Keratinocyte (primary cell): ENCODE measurements around the gene ZDHHC21. TPM values are rescaled to one million over a fixed set of nuclear protein-coding genes. Genes with fewer than 3 reads are reported as not detected.

Experiments used
- DNase-seq: peaks from one replicate; pipeline ENCODE4 v3.0.0-alpha.2; 2011; ENCODE audit warnings: low read depth, missing footprints, low spot score
- FAIRE-seq: peaks from 2 replicates; lab custom pipeline; 2011; peaks lifted over from hg19 to GRCh38; lab: Jason Lieb, UNC
- H2AFZ ChIP-seq: 2 replicates; pipeline ENCODE4 v1.6.0; 2012; ENCODE audit warnings: low read length, control low read depth, inconsistent platforms; ENCODE audit not compliant: control insufficient read depth
- H3K27ac ChIP-seq: 2 replicates; pipeline ENCODE4 v1.5.1; 2011; ENCODE audit warnings: low read length; ENCODE audit not compliant: control insufficient read depth, insufficient read depth
- H3K27me3 ChIP-seq: 3 replicates; pipeline ENCODE4 v1.6.0; 2011; ENCODE audit warnings: low read length; ENCODE audit not compliant: control insufficient read depth, insufficient read depth; ENCODE audit errors: extremely low read depth
- H3K36me3 ChIP-seq, 2 experiments: 2 replicates in 1 of 2; 3 replicates in 1 of 2; pipeline ENCODE4 v1.5.1; 2011; ENCODE audit warnings: low read length in 2 of 2, mild to moderate bottlenecking in 1 of 2; ENCODE audit not compliant: control insufficient read depth in 2 of 2, insufficient read depth in 2 of 2; ENCODE audit errors: extremely low read depth in 1 of 2
- H3K4me1 ChIP-seq: 3 replicates; pipeline ENCODE4 v1.5.1; 2011; ENCODE audit warnings: low read length; ENCODE audit not compliant: control insufficient read depth, insufficient read depth; ENCODE audit errors: extremely low read depth
- H3K4me2 ChIP-seq: 3 replicates; pipeline ENCODE4 v1.6.0; 2011; ENCODE audit warnings: low read depth, low read length; ENCODE audit not compliant: control insufficient read depth, insufficient read depth; ENCODE audit errors: extremely low read depth
- H3K4me3 ChIP-seq, 3 experiments: fragments of 200-600 bp in 1 of 3; sonication (generic) in 1 of 3; 2 replicates in 2 of 3; 3 replicates in 1 of 3; pipeline ENCODE4 v1.5.1; 2011 to 2016; ENCODE audit warnings: low read length in 3 of 3, mild to moderate bottlenecking in 3 of 3, control low read depth in 2 of 3, inconsistent platforms in 1 of 3, low read depth in 1 of 3, mixed read lengths in 1 of 3, mixed run types in 1 of 3, moderate library complexity in 1 of 3; ENCODE audit not compliant: control insufficient read depth in 2 of 3, insufficient read depth in 2 of 3; ENCODE audit errors: extremely low read depth in 1 of 3
- H3K79me2 ChIP-seq: 2 replicates; pipeline ENCODE4 v1.6.0; 2012; ENCODE audit warnings: low read length; ENCODE audit not compliant: control insufficient read depth, insufficient read depth
- H3K9ac ChIP-seq: 3 replicates; pipeline ENCODE4 v1.6.0; 2011; ENCODE audit warnings: low read length; ENCODE audit not compliant: control insufficient read depth, insufficient read depth; ENCODE audit errors: extremely low read depth
- H3K9me1 ChIP-seq: 3 replicates; pipeline ENCODE4 v1.6.0; 2011; ENCODE audit warnings: low read length; ENCODE audit not compliant: control insufficient read depth, insufficient read depth; ENCODE audit errors: extremely low read depth
- H3K9me3 ChIP-seq: 2 replicates; pipeline ENCODE4 v1.5.1; 2012; ENCODE audit warnings: low read depth, low read length; ENCODE audit not compliant: control insufficient read depth
- H4K20me1 ChIP-seq: 3 replicates; pipeline ENCODE4 v1.6.0; 2011; ENCODE audit warnings: low read length; ENCODE audit not compliant: control insufficient read depth, insufficient read depth; ENCODE audit errors: extremely low read depth
- CTCF ChIP-seq, 3 experiments: IDR thresholded peaks in 1 of 3; conservative IDR thresholded peaks in 1 of 3; optimal IDR thresholded peaks in 1 of 3; 2 replicates in 2 of 3; 3 replicates in 1 of 3; pipeline versions ENCODE3 to v1.5.1; 2011; ENCODE audit warnings: low read length in 3 of 3, mild to moderate bottlenecking in 3 of 3, moderate library complexity in 2 of 3, control low read depth in 1 of 3, inconsistent platforms in 1 of 3; ENCODE audit not compliant: insufficient read depth in 2 of 3; ENCODE audit errors: extremely low read depth in 1 of 3
- EZH2 ChIP-seq: IDR thresholded peaks from one replicate; pipeline ENCODE4 v1.6.1; 2012; ENCODE audit warnings: inconsistent platforms, mild to moderate bottlenecking, low read length, moderate library complexity
- dilution Hi-C: fragments of 300-500 bp; cut with MboI; formaldehyde crosslinking; loops from one replicate; pipeline ENCODE4 v1.7.0; 2020; ENCODE audit warnings: low sequenced_read_pairs; ENCODE audit not compliant: extremely low pct_ligation_motif_present
- polyA plus RNA-seq, 5 experiments: library from polyadenylated mRNA; depleted of rRNA in 3 of 5; stranded (reverse) in 3 of 5; stranded (forward) in 1 of 5; unstranded in 1 of 5; fragments of >200 nt; gene quantifications; 1 replicate in 1 of 5; 2 replicates in 3 of 5; 3 replicates in 1 of 5; pipeline versions ENCODE4 v1.2.1 to v1.2.3, GENCODE V29; 2011 to 2012; ENCODE audit warnings: missing spikeins in 2 of 5, low read depth in 1 of 5, low replicate concordance in 1 of 5

ZDHHC21 gene
- polyA plus RNA-seq, 1 donor (not counting 4 experiments of a cell fraction or from before 2014, with no cell fraction given), result 4.2 TPM

GRCh38 chr9:14733133-14733532 lies 39.9 kb upstream of the ZDHHC21 start:
- H3K9ac ChIP-seq, result no peak overlapping the region
- TF ChIP-seq EZH2, result no peak
- no peak for TF ChIP-seq CTCF (optimal IDR thresholded peaks at IDR 0.05 in 1 of 3, IDR thresholded peaks at IDR 0.05 in 1 of 3, conservative IDR thresholded peaks at IDR 0.05 in 1 of 3; ENCODE audit: extremely low read depth in 1 of 3, insufficient read depth in 2 of 3, low read length in 3 of 3)
- H3K4me3 ChIP-seq, result no peak overlapping the region
- no peaks in the 10 kb centered on the region for H3K27me3 ChIP-seq
- no peaks in the 10 kb centered on the region for H3K4me1 ChIP-seq
- H3K4me2 ChIP-seq, result no peak overlapping the region
- no peak for DNase-seq
- no peak for FAIRE-seq
- no peaks in the 10 kb centered on the region for H3K36me3 ChIP-seq
- no peaks in the 10 kb centered on the region for H3K79me2 ChIP-seq
- no peaks in the 10 kb centered on the region for H3K9me1 ChIP-seq
- dilution Hi-C loops, result no loop called here
- no peak overlapping the region for H2AFZ ChIP-seq
- no peaks in the 10 kb centered on the region for H3K9me3 ChIP-seq
- H4K20me1 ChIP-seq, result no peaks in the 10 kb centered on the region
- no peak overlapping the region for H3K27ac ChIP-seq

- FAIRE-seq (no peak), DNase-seq (no peak)
- Histone ChIP-seq H2AFZ (no peak overlapping the region), H3K27me3 (no peaks in the 10 kb centered on the region), H3K4me2 (no peak overlapping the region), H3K36me3 (no peaks in the 10 kb centered on the region), H4K20me1 (no peaks in the 10 kb centered on the region), H3K79me2 (no peaks in the 10 kb centered on the region), H3K9me3 (no peaks in the 10 kb centered on the region), H3K27ac (no peak overlapping the region), H3K4me3 (no peak overlapping the region), H3K4me1 (no peaks in the 10 kb centered on the region), H3K9me1 (no peaks in the 10 kb centered on the region), H3K9ac (no peak overlapping the region)
- TF ChIP-seq CTCF (optimal IDR thresholded peaks at IDR 0.05 in 1 of 3, IDR thresholded peaks at IDR 0.05 in 1 of 3, conservative IDR thresholded peaks at IDR 0.05 in 1 of 3; ENCODE audit: extremely low read depth in 1 of 3, insufficient read depth in 2 of 3, low read length in 3 of 3), result no peak
- TF ChIP-seq EZH2, result no peak
- dilution Hi-C loops, result no loop called here
These were observed 38.2 kb upstream of the ZDHHC21 start for GRCh38 chr9:14731294-14731981.
